Omental fat pad (tissue), 4 donors: Measurements from ENCODE around the gene SEC63. TPM values are rescaled to one million over a fixed set of nuclear protein-coding genes. Genes with fewer than 3 reads are reported as not detected.
"Not testable (repeated sequence)": the region's sequence is repeated elsewhere in the genome, so short reads cannot be mapped to it uniquely, and the experiment has no call there.

ENCODE experiments used
- ATAC-seq: fragments of 150-250 bp; one replicate; pipeline ENCODE4 v1.9.1; 2016; ENCODE audit warnings: mild to moderate bottlenecking, moderate library complexity; ENCODE audit not compliant: low FRiP score
- DNase-seq: peaks from one replicate; pipeline ENCODE4 v3.0.0-alpha.2; 2019; ENCODE audit warnings: low spot score
- CTCF ChIP-seq, 3 donors: fragments of 450-650 bp; IDR thresholded peaks; one replicate each; pipeline ENCODE4 v1.5.1; 2016 to 2017; ENCODE audit warnings: antibody characterized with exemption in 3 of 3, mild to moderate bottlenecking in 3 of 3, moderate library complexity in 2 of 3
- total RNA-seq, 4 donors: library from RNA; depleted of rRNA; stranded (reverse); fragments of >200 nt; gene quantifications; one replicate each; pipeline ENCODE4 v1.1.0, GENCODE V29; 2016

SEC63 gene
- 10 to 100 TPM; 26.6 to 55.1 (median 43.1) TPM for total RNA-seq

GRCh38 chr6:107957909-107958688 lies at the start of gene SEC63:
Gene SEC63 (minus strand): TSS chr6:107958208. CDS start chr6:107958009, 199 bp downstream.
- ATAC-seq (peak; percentile 99), DNase-seq (peak; percentile 83)
- TF ChIP-seq CTCF (IDR thresholded peaks at IDR 0.05): no peak

GRCh38 chr6:108005961-108006360 lies 48.0 kb upstream of the SEC63 start:
- DNase-seq: no peak
- no peak for TF ChIP-seq CTCF (IDR thresholded peaks at IDR 0.05)
- no peak for ATAC-seq

- TF ChIP-seq CTCF (IDR thresholded peaks at IDR 0.05): no peak
- no peak for ATAC-seq
These were observed 46.9 kb upstream of the SEC63 start for GRCh38 chr6:108004861-108005260.

GRCh38 chr6:108002365-108003221 lies 44.6 kb upstream of the SEC63 start:
- DNase-seq (no peak), ATAC-seq (no peak)
- TF ChIP-seq CTCF (IDR thresholded peaks at IDR 0.05): no peak

More at GRCh38 chr6:108004861-108005260, 46.9 kb upstream of the SEC63 start:
- DNase-seq: no peak

- no peak for DNase-seq
- no peak for TF ChIP-seq CTCF (IDR thresholded peaks at IDR 0.05)
- no peak for ATAC-seq
These were observed 43.8 kb upstream of the SEC63 start for GRCh38 chr6:108001696-108002231.

GRCh38 chr6:108000259-108000658 lies 42.3 kb upstream of the SEC63 start:
- not testable (repeated sequence) for DNase-seq, ATAC-seq

- DNase-seq (no peak), ATAC-seq (no peak)
- TF ChIP-seq CTCF (IDR thresholded peaks at IDR 0.05): no peak
These were observed 41.3 kb upstream of the SEC63 start for GRCh38 chr6:107999341-107999740.
